Pancreas (tissue), 10 donors: Measurements from ENCODE around the gene HMGXB3. TPM values are rescaled to one million over a fixed set of nuclear protein-coding genes. Genes with fewer than 3 reads are reported as not detected.

Experiments
- ATAC-seq, 4 donors: fragments of 200-7000 bp; cut with Tn5 transposase; one replicate each; pipeline versions ENCODE4 v1.8.0 to v1.9.1; 2020; ENCODE audit warnings: mild to moderate bottlenecking in 4 of 4, moderate library complexity in 4 of 4
- DNase-seq, 6 donors: peaks; one replicate each; pipeline ENCODE4 v3.0.0-alpha.2; 2020
- FAIRE-seq: peaks from 2 replicates; lab custom pipeline; 2012; peaks lifted over from hg19 to GRCh38; lab: Jason Lieb, UNC
- H3K27ac ChIP-seq, 4 donors: fragments of 200-600 bp; sonication (generic); 1 replicate in 3 of 4; 2 replicates in 1 of 4; pipeline versions ENCODE4 v1.5.0 to v1.8.0; 2020
- H3K27me3 ChIP-seq, 4 donors: fragments of 200-600 bp; one replicate each; pipeline ENCODE4 v1.8.0; 2021
- H3K36me3 ChIP-seq, 3 donors: fragments of 200-600 bp; sonication (generic) in 1 of 3; one replicate each; pipeline versions ENCODE4 v1.5.0 to v1.8.0; 2020 to 2021
- H3K4me1 ChIP-seq, 3 donors: fragments of 200-600 bp; one replicate each; pipeline ENCODE4 v1.8.0; 2021
- H3K4me3 ChIP-seq, 4 donors: fragments of 200-600 bp; sonication (generic) in 2 of 4; one replicate each; pipeline versions ENCODE4 v1.5.0 to v1.8.0; 2020 to 2021
- H3K9me3 ChIP-seq, 4 donors: fragments of 200-600 bp; one replicate each; pipeline ENCODE4 v1.8.0; 2021
- CTCF ChIP-seq, 4 donors: fragments of 200-600 bp; sonication (generic) in 3 of 4; IDR thresholded peaks; one replicate each; pipeline versions ENCODE4 v1.5.0 to v1.8.0; 2021; ENCODE audit warnings: antibody characterized with exemption in 4 of 4
- WGBS, 2 donors: extraction: QIAGEN DNeasy Blood & Tissue Kit; methylation state at CpG; one replicate each; pipeline ENCODE4 v1.1.7; 2013; 5-methylcytosine and 5-hydroxymethylcytosine counted together
- intact Hi-C, 3 donors: fragments of 100-400 bp; cut with DNase I; formaldehyde crosslinking; loops; one replicate each; pipeline versions ENCODE4 v1.11.1 to v1.14.2; 2022
- polyA plus RNA-seq, 2 donors: library from polyadenylated mRNA; stranded (reverse); fragments of 200-250 nt; gene quantifications; one replicate each; pipeline ENCODE4 v1.2.3, GENCODE V29; 2013
- total RNA-seq, 6 donors: library from RNA; stranded (reverse); fragmentation: NEBNext Ultra II Directional in 4 of 6; extraction: Animal tissue kit (Norgen Biotek cat#: 25700) in 4 of 6; gene quantifications; one replicate each; pipeline versions ENCODE4 v1.2.1 to v1.2.4, GENCODE V29; 2021 to 2023
- donor health status: healthy with polysubstance abuse.
- donor health status: DM: no; HTN: no; CAD: no; lungs with moderate emphysema.
- donor health status: DM: no; HTN: no; CAD: no.
- donor health status: control.
- donor health status: control.
- donor health status: Bipolar disorder and iron deficiency.
- donor health status: DM: yes; HTN: yes; CAD: no.
- donor health status: DM: no; HTN: no; CAD: no.
- donor health status: DM: no; HTN: no; CAD: no.
- donor health status: DM: yes; HTN: yes; CAD: no.

The HMGXB3 gene
- total and polyA plus RNA-seq, 8 donors: 8.6 to 21.4 (median 12.8) TPM

GRCh38 chr5:150073086-150073625, 72.6 kb downstream of the HMGXB3 start:
- FAIRE-seq: no peak
- ATAC-seq: no peak
- DNase-seq: peak in 1 of 6 donors; percentile 13
- Histone ChIP-seq H3K36me3 (no peaks in the 10 kb centered on the region), H3K4me1 (no peaks in the 10 kb centered on the region), H3K27me3 (no peaks in the 10 kb centered on the region), H3K9me3 (no peaks in the 10 kb centered on the region), H3K27ac (no peak overlapping the region), H3K4me3 (no peak overlapping the region)
- intact Hi-C loops: no loop called here
- WGBS, 2 donors: 44 to 47% methylated on average over 5 of the region's 5 CpGs
- no peak for TF ChIP-seq CTCF (IDR thresholded peaks at IDR 0.05)

GRCh38 chr5:150073677-150074076, 73.1 kb downstream of the HMGXB3 start:
- Histone ChIP-seq H3K36me3 (no peaks in the 10 kb centered on the region), H3K9me3 (no peaks in the 10 kb centered on the region), H3K27ac (no peak overlapping the region), H3K4me1 (no peaks in the 10 kb centered on the region), H3K27me3 (no peaks in the 10 kb centered on the region), H3K4me3 (no peak overlapping the region)
- WGBS, 2 donors: 71 to 77% methylated on average over 3 of the region's 3 CpGs
- FAIRE-seq (no peak), ATAC-seq (no peak), DNase-seq (peak in 1 of 6 donors; percentile 1)
- TF ChIP-seq CTCF (IDR thresholded peaks at IDR 0.05): no peak
- intact Hi-C loops: no loop called here

GRCh38 chr5:150075233-150075632, 74.7 kb downstream of the HMGXB3 start:
- Histone ChIP-seq H3K27me3 (no peaks in the 10 kb centered on the region), H3K9me3 (no peaks in the 10 kb centered on the region), H3K4me1 (no peaks in the 10 kb centered on the region), H3K36me3 (no peaks in the 10 kb centered on the region), H3K27ac (no peak overlapping the region), H3K4me3 (no peak overlapping the region)
- WGBS, 2 donors: 78 to 87% methylated on average over 4 of the region's 4 CpGs
- FAIRE-seq: no peak
- ATAC-seq: no peak
- no peak for TF ChIP-seq CTCF (IDR thresholded peaks at IDR 0.05)
- intact Hi-C loops: no loop called here
- no peak for DNase-seq

- intact Hi-C loops: no loop called here
- no peak for ATAC-seq
- Histone ChIP-seq H3K4me3 (no peak overlapping the region), H3K27me3 (no peaks in the 10 kb centered on the region), H3K27ac (no peak overlapping the region), H3K36me3 (no peaks in the 10 kb centered on the region), H3K4me1 (no peaks in the 10 kb centered on the region), H3K9me3 (no peaks in the 10 kb centered on the region)
- no peak for DNase-seq
- no peak for TF ChIP-seq CTCF (IDR thresholded peaks at IDR 0.05)
- WGBS, 2 donors: 76 to 81% methylated on average over 4 of the region's 4 CpGs
- no peak for FAIRE-seq
Observed at GRCh38 chr5:150075806-150076205, 75.3 kb downstream of the HMGXB3 start.

GRCh38 chr5:150077060-150077459, 76.5 kb downstream of the HMGXB3 start:
- no peak overlapping the region for H3K27ac ChIP-seq
- FAIRE-seq (no peak), ATAC-seq (no peak), DNase-seq (no peak)
- 74 to 83% methylated on average over 8 of the region's 8 CpGs for WGBS, 2 donors
- no peaks in the 10 kb centered on the region for H3K27me3 ChIP-seq
- H3K4me1 ChIP-seq: no peaks in the 10 kb centered on the region
- H3K36me3 ChIP-seq: no peaks in the 10 kb centered on the region
- TF ChIP-seq CTCF (IDR thresholded peaks at IDR 0.05): no peak
- H3K9me3 ChIP-seq: no peaks in the 10 kb centered on the region
- intact Hi-C loops: no loop called here
- no peak overlapping the region for H3K4me3 ChIP-seq
